ENCODE data around the gene NOB1.
A peak's percentile ranks its signal among the peaks of the same experiment; 100 is the strongest.

NOB1 gene

DNA sequence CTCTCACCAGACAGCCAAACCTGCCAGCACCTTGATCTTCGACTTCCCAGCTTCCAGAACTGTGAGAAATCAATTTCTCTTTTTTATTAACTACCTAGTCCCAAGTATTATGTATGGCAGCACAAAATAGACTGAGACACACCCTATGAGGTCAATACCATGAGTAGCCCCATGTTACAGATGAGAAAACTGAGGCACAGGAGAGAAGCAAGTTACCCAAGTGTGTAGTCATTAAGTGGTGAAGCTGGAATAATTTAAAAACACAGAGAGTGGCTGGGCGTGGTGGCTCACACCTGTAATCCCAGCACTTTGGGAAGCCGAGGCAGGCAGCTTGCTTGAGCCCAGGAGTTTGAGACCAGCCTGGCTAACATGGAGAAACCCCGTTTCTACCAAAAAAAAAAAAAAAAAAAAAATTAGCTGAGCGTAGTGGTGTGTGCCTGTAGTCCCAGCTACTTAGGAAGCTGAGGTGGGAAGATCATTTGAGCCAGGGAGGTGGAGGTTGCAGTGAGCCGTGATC lies 33.2 kb downstream of the NOB1 start:
- DNase-seq (ENCODE audit: low spot score): no peak

DNA sequence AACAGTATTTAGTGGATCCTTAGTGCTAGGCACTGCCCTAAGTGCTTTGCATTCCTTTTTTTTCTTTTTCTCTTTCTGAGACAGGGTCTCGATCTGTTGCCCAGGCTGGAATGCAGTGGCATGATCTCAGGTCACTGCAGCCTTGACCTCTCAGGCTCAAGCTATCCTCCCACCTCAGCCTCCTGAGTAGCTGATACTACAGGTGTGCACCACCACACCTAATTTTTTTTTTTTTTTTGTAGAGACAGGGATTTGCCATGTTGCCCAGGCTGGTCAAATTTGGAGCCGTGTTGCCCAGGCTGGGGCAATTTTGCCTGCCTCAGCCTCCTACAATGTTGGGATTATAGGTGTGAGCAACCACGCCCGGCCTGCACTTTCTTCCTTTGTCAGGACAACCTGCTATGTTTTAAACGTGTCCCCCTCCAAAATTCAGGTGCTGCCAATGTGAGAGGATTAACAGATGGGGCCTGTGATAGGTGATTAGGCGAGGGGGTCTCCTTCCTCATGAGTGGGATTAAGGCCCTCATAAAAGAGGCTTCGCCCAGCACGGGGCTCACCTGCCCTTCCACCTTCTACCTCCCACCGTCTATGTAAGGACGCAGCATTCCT lies 33.8 kb downstream of the NOB1 start:
- no peak for DNase-seq (ENCODE audit: low spot score)

DNA sequence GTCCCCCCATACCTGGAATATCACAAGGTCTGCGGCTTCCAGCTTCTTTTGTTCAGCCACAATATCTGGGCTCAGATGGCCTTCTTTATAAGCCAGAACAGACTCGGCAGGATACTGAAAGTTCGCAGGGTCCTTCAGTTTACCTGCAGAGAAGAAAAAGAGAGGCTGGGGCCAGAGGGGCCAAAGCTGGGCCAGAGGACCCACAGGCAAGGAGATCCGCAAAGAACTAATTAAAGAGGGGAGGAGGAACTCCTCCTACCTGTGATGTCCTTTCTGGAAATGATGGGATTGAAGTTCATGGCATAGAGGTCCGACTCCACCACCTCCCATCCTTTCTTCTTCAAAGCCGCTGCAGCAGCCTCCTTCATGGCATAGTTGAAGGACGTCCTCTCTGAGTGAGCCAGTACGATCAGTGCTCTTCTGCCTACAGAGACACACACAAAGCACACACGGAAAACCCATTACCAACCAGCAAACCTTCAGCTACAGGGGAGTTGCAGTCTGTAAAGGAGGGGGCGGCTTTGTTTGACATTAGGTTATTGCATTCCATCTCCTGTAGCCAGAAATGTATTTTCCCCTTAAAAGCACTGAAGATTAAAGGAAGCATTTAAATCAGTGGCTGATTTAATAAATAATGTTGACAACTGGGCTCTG lies 36.5 kb downstream of the NOB1 start:
- DNase-seq (ENCODE audit: low spot score): no peak

DNA sequence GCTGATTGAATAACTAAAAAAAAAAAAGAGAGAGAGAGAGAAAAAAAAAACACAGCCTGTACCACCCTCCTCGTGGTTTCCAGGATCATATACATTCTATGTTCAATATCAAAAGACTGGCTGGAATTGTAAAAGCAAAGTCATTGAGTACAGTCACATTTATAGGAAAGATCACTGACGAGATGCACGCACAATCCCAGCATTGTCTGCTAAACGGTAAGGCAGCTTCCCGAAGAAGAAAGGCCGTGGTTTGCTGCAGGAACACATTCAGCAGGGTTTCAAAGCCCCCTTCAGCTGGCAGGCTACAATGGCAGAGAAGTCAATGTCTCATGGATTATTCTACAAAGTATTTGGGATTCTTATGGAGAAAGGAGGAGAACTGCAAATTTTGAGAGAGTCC lies 37.7 kb downstream of the NOB1 start:
- DNase-seq (ENCODE audit: low spot score): peak; percentile 58

DNA sequence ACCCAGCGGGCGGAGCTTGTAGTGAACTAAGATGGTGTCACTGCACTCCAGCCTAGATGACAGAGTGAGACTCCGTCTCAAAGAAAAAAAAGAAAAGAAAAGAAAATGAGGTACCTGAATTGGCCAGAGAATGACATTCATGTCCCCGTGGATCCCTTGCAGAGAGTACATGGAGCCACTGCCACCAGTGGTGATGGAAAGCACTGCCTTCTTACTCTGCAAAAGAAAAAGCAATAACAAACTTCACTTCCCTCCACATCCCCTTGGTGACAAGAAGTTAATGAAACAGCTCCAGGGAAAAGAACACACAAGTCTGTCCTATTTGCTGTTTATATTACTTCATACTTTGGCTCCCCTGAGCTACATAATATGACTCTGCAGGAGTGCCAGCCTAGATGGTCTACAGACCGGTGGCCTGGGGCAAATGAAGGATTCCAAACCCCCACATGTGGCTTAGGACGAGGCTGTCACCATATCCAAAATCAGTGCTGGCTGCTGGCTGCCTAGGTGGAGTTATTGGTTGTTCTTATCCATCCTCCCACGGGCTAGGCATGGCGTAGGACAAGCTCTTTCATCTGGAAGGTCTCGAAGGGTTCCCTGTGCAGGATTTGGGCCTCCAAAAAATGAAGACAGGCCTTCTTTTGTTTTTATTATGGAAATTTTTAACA lies 41.7 kb downstream of the NOB1 start:
- DNase-seq (ENCODE audit: low spot score): no peak

DNA sequence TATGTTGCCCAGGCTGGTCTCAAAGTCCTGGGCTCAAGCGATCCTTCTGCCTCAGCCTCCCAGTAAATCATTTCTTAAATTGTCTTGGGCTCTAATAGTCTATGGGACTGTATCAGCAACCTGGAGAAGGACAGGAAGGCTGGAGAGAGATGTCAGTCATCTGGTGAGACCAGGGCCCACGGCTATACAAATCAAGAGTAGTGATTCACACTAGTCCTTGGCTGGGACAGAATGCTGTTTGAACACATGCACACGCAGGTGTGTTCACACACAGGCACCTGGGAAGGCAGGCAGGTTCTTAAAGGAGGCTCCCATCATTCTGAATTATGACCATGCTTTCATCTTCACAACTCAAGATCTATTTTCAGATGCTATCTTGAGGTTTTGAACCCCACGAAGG lies 42.4 kb downstream of the NOB1 start:
- DNase-seq (ENCODE audit: low spot score): no peak

DNA sequence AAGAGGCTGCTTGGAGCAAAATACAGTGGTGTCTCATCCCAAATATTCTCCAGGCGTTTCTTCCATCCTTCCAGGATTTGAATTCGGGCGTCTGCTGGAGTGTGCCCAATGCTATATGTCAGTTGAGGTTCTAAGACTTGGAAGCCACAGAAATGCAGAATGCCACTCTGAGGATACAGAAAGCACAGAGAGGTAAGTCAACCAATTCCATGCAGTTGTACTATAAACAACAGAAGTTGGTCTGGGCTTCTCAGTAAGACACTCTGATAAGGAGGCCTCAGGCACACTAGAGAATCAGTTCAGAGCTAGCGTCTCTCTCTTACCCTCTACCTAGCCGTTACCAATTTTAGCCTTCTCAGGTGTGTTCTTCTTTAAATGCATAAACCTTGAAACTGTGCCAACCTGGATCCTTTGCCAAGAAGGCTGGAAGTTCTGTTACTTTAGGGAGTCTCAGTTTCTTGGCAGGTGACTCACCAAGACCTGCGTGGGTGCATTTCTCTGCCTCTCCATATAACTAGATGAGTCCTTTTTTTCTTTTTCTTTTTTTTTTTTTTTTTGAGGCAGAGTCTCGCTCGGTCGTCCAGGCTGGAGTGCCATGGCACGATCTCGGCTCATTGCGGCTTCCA lies 43.5 kb downstream of the NOB1 start:
- DNase-seq (ENCODE audit: low spot score): no peak

DNA sequence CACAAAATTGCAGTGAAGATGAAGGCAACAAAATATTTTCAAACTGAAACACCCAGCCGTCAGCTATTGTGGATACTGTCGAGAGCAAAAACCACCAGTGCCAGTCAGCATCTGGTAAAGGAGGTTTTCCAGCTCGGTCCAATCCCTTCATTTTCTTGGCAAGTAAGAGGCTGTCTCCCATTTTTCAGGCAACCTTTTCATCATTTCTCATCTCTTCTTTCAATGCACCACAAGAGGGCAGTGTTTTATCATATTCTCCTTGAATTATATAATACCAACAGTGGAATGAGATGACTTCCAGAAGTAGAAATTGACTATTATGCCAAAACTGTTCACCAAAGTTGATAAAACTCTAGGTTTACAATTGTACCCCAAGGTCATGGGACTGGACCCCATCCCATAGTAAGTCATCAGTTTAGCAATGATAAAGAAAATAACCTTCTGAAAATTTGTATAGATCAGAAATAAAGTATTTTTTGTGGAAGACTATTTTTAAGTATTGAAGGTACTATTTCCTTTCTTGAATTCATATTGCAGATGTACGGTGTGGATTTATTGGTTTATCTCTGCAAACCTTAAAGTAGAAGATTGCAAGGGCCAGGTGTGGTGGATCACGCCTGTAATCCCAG lies 45.2 kb downstream of the NOB1 start:
- peak; percentile 90 for DNase-seq (ENCODE audit: low spot score)

DNA sequence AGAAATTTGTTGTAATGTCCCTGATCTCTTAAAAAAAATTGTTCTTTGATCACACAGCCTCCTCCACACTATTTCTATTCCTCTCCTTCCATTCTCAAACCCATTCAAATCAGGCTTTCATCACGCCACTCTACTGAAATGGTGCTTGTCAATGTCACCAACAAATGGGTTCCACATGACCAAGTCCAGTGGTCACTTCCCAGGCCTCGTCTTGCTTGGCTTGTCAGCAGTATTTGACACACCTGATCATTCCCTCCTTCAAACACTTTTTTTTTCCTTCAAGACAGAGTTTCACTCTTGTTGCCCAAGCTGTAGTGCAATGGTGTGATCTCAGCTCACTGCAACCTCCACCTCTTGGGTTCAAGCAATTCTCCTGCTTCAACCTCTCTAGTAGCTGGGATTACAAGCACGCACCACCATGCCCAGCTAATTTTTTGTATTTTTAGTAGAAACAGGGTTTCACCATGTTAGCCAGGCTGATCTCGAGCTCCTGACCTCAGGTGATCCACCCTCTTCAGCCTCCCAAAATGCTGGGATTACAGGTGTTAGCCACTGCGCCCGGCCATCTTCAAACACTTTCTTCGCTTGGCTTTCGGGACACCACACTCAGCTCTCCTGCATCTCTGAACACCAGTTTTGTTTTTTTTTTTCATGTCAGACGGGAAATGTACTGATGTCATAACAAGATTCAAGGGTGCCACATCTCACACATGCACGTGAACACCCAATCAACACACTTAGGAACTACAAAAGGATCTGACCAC lies 46.6 kb downstream of the NOB1 start:
- no peak for DNase-seq (ENCODE audit: low spot score)

DNA sequence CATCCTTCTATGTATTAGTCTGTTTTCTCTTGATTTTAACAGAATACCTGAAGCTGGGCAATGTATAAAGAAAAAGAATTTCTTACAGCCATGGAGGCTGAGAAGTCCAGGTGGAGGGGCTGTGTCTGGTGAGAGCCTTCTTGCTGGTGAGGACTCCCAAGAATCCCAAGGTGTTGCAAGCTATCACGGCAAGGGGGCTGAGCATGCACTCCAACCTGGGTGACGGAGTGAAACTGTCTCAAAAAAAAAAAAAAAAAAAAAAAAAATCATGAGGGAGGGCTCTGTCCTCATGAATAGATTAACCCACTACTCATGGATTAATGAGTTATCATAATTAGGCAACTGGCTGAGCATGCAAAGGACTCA lies 47.8 kb downstream of the NOB1 start:
- DNase-seq (ENCODE audit: low spot score): no peak

DNA sequence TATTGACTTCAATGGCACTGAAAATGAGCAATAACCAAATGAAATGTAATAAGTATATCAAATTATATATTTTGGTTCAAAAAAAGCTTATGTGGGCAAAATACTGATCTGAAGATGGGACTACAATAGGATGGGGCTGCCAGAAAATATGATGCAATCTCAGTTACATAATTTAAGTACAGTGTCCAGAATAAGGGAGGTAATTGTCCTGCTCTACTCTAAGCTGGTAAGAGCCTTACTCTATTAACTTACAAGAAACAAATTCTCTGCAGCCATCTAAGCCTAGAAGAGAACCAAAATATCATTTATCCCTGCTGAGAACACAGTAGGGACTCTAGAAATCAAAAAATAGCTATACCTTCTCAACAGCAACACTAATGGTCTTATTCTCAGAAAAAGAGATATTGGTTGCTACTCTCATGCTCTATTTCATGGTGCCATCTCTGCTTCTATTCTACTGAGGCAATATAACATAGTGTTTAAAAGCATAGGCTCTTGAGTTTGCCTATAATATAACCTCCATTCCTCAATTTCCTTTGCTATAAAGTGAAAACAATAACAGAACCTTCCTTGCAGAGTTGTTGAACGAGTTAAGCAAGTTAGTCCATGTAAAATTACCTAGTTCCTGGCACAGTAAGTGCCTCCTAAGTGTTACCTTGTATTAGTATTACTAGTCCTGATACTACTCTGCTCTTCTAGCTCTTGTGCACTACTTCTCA lies 48.3 kb downstream of the NOB1 start:
- DNase-seq (ENCODE audit: low spot score): no peak

DNA sequence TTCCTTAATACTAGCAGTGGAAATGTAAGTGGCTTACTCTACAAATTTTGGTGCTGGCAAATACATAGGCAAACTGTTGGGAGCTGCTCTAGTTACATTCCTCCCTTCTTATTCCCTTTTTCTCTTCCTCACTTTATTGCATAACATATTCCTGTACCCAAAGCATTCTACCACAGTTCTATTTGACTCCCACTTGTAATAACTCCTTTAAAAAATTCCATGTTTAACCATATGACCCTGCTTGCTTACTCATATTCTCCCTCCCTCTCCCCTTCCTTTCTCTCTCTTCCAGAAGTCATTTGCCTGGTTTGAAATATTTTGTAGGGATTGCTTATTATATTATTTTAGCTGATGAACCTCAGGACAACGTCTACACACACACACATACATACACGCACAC lies 51.1 kb downstream of the NOB1 start:
- DNase-seq (ENCODE audit: low spot score): no peak

DNA sequence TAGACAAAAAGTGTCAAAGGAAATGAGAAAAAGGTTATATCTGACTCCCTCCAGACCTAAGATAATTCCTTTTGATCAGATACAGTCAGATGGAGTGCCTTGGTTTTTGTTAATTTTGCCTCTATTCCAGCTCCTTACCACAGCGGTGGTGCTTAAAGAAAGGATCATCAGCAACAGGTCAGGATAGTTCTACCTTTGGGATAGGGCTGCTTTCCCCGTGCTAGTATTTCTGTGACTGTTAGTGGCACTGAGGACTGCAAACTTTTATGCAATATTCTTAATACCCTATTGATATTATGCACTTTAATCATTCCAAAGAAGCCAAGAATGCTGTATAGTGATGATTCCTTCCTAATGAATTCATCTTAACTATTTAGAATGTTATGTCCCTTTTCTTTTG lies 52.9 kb downstream of the NOB1 start:
- DNase-seq (ENCODE audit: low spot score): no peak

DNA sequence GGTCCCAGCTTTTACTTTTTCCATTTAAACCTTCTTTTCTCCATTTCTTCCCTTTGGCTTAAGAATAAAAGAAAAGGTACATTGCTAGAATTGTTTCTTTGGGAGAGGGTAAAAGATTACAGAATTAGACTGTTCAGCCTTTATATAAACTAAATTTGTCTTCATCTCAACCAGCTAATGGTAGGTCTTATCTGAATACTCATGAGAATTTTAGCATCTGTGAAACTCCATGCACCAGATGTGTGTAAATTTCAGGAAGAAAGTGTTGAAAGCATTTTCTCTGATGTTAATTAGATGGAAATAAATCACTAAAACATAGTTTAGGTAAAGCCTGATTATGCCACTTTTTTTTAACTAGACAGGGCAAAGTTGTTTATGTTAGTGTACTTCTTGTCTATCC lies 53.3 kb downstream of the NOB1 start:
- DNase-seq (ENCODE audit: low spot score): no peak

DNA sequence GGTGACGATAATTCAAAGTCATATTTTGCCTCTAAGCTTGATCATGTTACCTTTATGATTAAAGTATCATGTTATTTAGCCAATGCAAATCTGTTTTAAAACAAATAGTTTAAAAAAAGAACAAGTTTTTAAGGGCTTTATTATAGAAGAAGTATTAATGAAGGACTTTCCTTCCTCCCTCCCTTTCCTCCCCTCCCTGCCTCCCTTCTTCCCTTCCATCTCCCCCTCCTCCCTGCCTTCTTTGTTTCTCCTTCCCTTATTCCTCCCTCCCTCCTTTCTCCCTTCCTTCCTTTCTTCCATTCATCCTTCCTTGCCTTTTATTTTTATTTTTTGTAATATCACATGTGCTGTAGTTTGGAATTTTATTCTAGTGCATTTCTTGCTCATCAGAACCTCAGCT lies 54.8 kb downstream of the NOB1 start:
- DNase-seq (ENCODE audit: low spot score): no peak

DNA sequence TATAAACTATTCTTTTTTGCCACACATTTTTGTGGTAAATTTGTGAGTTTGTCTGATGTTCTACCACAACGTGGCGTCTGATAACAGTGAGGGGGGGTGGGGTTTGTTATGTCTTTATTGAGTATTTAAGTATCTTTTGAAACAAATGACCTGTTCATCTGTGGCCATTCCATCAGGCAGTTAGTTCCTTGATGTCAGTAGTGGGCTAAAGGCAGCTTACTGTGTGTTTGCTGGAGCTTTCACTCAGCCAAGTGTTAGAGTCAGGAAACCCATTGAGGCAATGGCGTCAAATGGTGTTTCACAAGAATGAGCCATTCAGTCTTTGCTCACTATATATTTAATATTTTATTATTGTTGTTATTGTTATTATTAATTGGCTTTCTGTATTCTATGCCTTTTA lies 56.3 kb downstream of the NOB1 start:
- no peak for DNase-seq (ENCODE audit: low spot score)

DNA sequence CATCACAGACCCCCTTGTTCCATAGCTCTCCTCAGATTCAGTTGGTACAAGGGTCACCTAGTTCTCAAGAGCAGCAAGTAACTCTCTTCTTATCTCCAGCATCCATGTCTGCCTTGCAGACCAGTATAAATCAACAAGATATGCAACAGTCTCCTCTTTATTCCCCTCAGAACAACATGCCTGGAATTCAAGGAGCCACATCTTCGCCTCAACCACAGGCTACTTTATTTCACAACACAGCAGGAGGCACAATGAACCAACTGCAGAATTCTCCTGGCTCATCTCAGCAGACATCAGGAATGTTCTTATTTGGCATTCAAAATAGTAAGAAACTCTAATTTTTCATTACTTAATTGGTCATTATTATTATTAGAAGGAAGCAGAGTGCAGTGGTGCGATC lies 60.8 kb downstream of the NOB1 start:
- DNase-seq (ENCODE audit: low spot score): no peak

DNA sequence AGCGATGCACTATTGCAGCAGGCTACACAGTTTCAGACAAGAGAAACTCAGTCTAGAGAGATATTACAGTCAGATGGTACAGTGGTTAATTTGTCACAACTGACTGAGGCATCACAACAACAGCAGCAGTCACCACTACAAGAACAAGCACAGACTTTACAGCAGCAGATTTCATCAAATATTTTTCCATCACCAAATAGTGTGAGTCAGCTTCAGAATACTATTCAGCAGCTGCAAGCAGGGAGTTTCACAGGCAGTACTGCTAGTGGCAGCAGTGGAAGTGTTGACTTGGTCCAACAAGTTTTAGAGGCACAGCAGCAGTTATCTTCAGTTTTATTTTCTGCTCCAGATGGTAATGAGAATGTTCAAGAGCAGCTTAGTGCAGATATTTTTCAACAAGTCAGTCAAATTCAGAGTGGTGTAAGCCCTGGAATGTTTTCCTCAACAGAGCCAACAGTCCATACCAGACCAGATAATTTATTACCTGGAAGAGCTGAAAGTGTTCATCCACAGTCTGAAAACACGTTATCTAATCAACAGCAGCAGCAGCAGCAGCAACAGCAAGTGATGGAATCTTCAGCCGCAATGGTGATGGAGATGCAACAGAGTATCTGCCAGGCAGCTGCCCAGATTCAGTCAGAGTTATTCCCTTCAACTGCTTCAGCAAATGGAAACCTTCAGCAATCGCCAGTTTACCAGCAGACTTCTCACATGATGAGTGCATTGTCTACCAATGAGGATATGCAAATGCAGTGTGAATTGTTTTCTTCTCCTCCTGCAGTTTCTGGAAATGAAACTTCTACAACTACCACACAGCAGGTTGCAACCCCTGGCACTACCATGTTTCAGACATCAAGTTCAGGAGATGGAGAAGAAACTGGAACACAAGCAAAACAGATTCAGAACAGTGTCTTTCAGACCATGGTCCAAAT lies 62.5 kb downstream of the NOB1 start:
- DNase-seq (ENCODE audit: low spot score): peak; percentile 56

Data from pons (tissue), 1 donor.